ENCODE measurements around the gene SFI1.

SFI1 gene

DNA sequence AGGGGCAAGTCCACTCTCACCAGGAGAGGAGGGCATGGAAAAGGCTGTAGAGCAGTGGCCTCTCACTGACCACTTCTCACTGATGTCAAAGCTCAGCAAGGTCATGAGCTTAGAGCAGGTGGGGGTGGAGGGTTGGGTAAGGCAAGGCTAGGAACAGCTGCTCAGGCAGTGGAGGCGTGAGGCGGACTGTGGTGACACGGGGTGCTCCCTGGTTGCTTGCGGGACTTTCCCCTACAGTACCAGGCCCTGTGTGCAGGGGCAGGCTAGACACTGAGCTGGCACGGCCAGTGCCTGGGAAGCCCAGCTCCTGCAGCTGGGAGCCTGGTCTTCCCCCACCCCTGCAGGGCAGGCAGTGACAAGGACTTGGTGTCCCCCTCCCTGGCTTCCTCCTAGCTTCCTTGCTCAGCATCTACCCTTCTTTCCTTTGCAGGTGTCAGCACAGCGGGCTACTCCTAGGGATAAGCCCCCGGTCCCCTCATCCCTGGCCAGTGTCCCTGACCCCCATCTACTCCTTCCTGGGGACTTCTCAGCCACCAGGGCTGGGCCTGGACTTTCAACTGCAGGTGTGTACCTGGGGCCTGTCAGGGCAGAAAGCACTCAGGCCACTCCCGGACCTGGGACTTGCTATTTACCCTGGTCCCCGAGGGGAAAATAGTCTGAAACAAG is 120.1 kb downstream of the SFI1 start:
- DNase-seq (ENCODE audit: low spot score): no peak

DNA sequence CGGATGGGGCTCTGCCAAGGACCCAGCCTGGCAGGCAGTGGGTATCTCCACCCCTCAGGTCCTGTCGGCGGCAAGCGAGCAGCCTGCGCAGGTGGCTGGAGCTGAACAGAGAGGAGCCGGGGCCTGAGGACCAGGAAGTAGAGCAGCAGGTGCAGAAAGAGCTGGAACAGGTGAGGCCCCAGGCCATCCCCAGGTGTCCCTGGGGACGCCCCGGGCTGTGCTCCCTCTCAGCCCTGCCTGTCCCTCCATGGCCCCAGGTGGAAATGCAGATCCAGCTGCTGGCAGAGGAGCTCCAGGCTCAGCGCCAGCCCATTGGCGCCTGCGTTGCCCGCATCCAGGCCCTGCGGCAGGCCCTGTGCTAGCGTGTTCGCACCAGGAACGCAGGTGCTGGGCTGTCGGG is 121.7 kb downstream of the SFI1 start:
- DNase-seq (ENCODE audit: low spot score): no peak

DNA sequence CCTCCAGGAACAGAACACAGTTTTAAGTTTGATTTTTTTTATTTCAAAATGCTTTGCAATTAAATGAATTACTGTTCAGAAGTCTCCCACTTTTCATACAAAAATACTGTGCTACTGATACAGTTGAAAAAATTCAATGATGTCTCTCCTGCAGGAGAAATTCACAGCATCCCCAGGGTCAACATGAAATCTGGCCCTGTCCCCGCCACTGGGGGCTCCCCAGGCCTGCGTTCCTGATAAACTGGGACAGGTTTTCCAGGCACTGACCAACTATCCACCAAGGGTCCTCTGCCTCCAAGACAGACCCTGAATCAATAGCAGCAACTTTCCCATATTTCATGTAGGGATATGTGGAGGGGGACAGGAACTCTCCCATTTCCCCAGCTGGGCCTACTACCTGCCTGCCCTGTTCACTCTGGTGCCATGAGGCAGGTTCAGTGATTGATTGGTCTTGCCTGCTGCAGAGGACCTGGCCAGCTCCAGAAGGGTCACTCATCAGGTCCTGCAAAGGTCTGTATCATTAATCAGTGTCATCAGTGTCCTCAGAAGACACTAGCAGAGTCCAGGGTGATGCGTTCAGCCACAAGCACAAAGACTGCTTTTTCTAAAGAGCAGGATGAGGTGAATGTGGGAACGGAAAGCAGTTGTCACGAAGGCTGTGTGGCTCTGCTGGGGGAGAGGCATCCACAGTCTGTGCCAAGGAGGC is 122.3 kb downstream of the SFI1 start:
- no peak for DNase-seq (ENCODE audit: low spot score)

DNA sequence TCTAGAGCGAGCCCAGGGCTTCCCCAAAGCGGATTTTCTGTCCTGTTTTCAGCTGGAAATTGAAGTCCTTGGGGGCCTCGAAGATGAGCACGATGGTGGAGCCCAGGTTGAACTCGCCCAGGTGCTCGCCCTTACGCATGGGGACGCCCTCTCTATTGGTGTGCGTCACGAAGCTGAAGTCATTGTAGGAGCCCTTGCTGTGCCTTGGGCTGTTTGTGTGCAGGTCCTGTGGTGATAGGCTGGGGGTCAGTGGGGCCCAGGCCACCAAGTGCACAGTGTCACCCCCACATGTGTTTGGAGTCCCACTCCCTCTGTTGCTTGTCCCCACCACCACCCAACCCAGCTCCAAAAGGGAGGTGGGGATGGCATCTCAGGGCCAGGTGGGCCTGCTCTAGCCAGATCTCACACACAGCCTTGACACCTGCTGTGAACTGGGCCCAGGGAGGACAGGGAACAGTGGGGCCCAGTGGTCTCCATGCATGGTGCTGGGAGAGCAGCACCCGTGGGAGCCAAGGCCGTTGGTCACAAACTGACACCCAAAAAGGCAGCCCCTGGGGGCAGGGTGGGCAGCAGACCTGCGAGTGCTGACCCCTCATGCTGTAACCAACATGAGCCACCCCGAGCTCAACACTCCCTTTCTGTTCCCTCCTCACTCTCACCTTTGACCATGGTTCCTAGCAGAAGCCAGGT is 123.4 kb downstream of the SFI1 start:
- DNase-seq (ENCODE audit: low spot score): no peak

- DNase-seq (ENCODE audit: low spot score): no peak
Measured at GRCh38 chr22:31620756-31621480, 124.6 kb downstream of the SFI1 start.

DNA sequence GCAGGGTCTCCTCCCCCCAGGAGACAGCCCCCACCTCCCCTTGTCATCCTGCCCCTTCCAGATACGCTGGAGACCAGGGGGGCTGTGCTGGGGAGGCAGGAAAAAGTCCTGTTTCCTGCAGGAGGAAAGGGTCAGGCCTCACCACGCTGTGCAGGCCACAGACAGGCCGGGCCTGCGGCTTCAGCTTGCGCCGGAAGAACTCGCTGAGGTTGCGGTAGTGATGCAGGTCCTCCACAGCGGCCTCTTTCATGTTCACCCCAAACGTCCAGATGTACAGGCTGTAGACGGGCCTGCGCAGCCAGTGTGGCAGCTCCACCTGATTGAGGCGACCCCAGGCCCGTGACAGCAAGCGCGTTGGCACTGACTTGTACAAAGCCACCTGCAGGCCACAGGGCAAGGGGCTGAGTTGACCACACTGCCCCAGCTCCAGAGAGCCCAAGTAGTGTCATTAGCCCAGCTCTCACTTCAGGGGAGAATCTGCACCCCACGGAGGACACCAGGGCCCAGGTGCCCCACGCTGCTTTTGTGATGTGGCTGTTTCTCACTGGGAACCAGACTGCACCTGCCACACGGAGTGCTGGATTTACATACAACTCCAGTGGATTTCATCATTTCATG is 125.3 kb downstream of the SFI1 start:
- DNase-seq (ENCODE audit: low spot score): no peak

DNA sequence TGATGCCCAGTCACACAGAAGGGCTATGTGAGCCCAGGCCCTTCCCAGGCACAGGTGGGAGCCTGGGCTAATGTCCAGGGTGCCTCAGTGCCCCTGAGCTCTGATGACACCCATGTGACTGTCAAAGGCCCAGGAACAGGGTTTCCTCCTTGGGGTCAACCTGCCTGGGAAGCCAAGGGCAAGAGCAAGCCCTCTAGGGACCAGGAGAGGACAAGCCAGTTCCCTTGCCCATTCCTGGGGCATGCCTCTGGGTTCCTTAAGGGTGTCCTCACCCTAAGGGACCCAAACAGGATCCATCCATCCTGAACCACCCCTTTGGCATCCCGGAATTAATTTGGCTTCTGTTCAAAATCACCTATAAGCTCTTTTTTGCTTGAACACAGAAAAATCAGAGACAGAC is 126.6 kb downstream of the SFI1 start:
- no peak for DNase-seq (ENCODE audit: low spot score)

DNA sequence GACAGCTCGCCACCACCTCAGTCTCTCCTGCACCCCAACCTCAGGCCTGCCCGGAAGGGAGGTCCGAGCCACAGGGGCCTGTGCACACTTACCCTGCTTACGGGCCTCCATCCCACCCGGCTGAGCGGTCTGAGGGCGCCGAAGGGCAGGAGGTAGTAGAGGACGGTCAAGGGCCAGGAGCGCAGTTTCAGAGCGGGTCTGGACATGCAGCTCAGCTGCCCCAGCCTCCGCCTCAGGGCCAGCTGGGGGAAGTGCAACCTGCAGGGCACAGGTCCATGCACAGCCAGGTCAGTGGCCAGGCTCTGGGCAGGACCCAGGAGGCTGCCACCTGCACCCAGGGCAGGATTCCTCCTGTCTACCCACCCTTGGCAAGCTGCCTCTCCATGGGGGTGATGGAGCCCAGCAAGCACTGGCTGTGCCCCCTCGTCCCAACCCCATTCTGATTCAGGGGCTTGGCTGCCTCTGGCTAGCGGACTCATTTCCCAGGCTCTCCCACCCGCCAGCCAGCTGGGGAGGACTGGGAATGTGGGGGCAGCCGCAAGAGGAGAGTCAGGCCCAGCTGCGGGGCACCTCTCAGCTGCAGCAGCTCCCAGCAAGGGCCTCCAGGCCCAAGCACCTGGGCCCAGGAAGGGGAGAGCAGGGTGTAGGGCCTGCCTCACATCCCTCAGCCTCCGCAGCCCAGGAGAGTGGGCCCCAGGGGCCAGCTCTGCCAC is 127.4 kb downstream of the SFI1 start:
- DNase-seq (ENCODE audit: low spot score): no peak

DNA sequence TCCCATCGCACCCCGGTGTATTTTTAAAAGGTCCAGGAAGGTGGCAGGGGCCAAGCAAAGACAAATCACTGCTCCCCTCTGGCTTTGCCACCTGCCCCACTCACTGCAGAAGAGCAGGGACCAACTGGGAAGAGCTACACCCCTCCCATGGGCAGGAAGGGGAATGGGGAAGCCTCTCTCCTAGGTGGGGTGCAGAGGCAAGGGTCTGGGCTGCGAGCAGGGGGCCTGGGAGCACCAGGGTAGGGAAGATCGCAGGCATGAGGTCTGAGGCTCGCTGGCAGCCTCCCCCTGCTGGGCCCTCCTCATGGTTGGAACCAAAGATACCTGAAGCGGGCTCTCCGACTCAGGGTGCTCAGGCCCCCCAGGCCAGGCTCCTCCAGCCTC is 128.9 kb downstream of the SFI1 start:
- no peak for DNase-seq (ENCODE audit: low spot score)

- DNase-seq (ENCODE audit: low spot score): no peak
Measured at GRCh38 chr22:31625661-31626426, 129.5 kb downstream of the SFI1 start.

DNA sequence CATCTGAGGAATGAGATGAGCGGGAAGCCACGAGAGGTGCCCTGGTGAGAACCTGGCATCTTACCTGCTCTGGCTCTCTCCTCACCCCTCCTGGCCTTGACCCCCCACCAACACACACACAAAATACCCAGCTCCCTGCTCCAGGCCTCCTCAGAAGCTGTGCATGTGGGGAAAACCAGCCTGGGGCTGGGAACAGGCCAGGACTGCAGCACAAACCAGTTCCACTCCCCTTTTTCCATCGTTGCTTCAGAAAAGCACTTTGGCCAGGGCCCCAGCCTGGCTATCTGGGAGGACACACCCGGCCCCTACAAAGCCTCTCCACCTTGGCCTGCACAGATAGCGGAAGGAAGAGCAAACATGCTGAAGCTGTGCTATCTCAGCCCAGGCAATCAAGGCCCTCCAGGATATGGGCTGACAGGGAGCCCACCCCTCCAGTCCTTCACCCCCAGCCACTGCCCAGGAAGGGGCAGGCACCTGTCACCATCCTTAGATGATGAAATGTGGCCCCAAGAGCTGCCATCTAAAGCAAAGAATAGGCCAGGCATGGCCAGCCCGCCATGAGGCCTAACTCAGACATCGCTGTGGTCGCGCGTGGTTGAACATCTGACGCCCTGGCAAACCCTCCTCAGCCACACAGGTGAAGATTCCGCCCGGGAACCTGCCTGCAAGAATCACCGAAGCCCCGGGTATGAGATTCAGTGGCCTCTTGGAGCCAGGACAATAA is 130.3 kb downstream of the SFI1 start:
- DNase-seq (ENCODE audit: low spot score): peak; percentile 80

DNA sequence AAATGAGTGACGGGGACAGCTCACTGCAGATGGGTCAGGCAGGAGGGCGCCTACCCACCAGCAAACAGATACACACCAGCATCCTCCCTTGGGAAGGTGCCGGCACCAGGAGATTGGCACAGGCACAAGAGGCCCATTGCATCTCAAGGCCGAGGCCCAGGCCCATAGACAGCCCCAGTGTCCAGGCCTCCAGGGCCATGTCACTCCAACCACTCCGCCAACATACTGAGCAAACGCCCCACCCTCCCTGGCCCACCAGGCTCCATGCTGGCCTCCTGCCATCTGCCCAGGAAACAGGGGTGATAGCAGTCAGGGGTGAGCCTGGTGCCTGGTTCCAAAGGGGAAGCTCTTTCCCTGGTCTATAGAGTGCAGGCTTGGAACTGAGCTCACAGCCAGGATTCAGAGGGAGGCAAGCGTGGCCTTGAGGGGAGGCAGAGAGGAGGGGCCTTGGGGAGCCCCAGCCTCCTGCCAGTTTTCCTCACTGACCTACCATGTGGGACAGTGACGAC is 130.9 kb downstream of the SFI1 start:
- no peak for DNase-seq (ENCODE audit: low spot score)

DNA sequence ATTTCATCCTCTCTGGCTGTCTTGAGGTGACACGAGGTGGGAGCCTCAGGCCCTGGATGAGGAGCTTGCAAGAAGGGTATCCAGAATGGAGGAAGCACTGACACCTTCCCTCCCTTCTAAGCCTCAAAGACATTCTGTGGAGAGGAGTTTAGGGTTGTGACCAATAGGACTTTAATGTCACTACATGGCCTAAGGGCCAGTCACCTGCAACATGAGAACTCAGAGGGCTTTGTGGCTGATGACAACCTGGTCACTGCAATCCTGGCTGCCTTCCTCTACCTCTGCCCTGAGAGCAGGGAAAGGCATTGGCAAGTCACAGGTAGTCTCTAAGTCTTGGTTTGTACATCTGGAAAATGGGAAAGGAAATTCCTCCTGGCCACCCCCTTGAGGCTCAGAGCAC is 132.0 kb downstream of the SFI1 start:
- no peak for DNase-seq (ENCODE audit: low spot score)

GRCh38 chr22:31628969-31629708 is 132.8 kb downstream of the SFI1 start:
- DNase-seq (ENCODE audit: low spot score): no peak

DNA sequence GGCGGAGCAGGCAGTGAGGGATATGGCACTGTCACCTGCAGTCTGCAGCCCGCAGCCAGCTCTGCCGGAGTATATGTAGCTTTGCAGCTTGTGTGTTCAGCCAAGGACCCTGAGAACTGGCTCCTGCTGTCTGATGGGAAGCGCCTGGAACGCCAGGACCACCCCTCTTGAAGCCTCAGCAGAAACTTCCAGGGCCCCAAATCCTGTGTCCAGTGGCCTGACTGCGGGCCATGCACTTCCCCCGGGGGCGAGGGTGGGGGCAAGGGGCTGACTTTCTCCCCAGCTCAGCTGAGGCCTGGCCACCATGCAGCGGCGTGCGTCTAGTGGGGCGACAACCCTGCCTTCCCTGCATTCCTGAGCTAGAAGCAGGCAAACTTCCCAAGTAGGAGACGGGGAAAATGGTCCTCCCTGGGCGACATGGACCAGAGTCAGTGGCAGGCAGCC is 133.4 kb downstream of the SFI1 start:
- DNase-seq (ENCODE audit: low spot score): peak; percentile 7

DNA sequence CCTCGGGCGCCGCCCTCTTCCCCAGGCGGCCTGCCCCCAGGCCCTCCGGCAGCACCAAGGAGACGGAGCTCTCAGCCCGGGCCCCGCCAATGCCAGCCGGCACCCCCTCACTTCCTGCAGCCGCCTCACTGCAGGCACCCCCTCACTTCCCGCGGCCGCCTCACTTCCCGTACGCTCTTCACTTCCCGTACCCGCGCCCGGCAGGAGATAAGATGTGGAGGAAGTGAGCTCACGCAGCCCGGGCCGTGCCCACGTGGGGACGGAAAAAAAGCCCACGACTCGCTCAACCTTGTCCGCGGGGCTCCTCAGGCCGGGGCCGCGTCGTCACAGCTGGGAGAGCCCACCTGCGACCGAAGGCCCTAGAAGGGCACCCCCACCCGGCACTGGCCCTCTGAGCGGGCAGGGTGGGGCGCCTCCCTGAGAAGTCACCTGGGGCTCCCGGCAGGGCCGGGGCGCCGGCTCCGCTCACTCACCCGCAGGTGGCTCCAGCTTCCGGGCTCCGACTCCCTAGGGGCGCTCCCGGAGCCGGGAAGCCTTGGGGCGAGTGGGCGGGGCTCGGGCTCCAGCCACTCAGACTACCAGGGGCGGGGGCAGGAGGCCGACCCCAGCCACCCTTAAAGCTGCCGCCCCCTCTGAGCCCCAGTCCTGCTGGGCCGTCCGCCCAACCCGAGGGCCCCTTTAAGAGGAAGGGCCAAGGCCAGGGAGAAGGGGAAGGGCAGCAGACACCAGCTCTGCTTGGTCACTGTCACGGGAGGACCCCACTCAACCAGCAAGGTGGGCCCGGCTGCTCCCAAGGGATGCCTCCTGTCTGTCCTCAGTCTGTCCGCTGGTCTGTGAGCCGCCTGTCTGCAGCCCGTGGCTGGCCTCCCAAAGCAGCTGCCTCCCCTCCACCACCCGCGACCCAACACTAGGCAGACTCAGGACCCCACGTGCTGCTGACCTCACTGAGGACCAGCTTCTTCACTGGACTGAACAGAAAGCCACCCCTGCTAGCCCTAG is 134.3 kb downstream of the SFI1 start:
- no peak for DNase-seq (ENCODE audit: low spot score)

GRCh38 chr22:31631436-31631835 is 135.1 kb downstream of the SFI1 start:
- DNase-seq (ENCODE audit: low spot score): no peak

Measured in HuH-7.5 (cell line).